Upper lobe of right lung (tissue), 1 donor: ENCODE data around the gene STRBP. TPM values are rescaled to one million over a fixed set of nuclear protein-coding genes. Genes with fewer than 3 reads are reported as not detected.
"Not testable (repeated sequence)": the region's sequence is repeated elsewhere in the genome, so short reads cannot be mapped to it uniquely, and the experiment has no call there.

Experiments used
- ATAC-seq: fragments of 200-7000 bp; cut with Tn5 transposase; one replicate; pipeline ENCODE4 v1.9.1; 2020; ENCODE audit warnings: mild to moderate bottlenecking, moderate library complexity
- DNase-seq: peaks from one replicate; pipeline ENCODE4 v3.0.0-alpha.2; 2020
- H3K27ac ChIP-seq: fragments of 200-600 bp; one replicate; pipeline ENCODE4 v1.8.0; 2022
- H3K27me3 ChIP-seq: fragments of 200-600 bp; one replicate; pipeline ENCODE4 v1.8.0; 2022; ENCODE audit warnings: mild to moderate bottlenecking
- H3K36me3 ChIP-seq: fragments of 200-600 bp; one replicate; pipeline ENCODE4 v1.8.0; 2022
- H3K4me1 ChIP-seq: fragments of 200-600 bp; one replicate; pipeline ENCODE4 v1.8.0; 2022
- H3K4me3 ChIP-seq: fragments of 200-600 bp; one replicate; pipeline ENCODE4 v1.8.0; 2022; ENCODE audit warnings: mild to moderate bottlenecking
- H3K9me3 ChIP-seq: fragments of 200-600 bp; one replicate; pipeline ENCODE4 v1.8.0; 2022
- intact Hi-C: fragments of 100-400 bp; cut with DNase I; formaldehyde crosslinking; loops from one replicate; pipeline ENCODE4 v1.11.0; 2022
- total RNA-seq: library from RNA; stranded (reverse); fragmentation: NEBNext Ultra II Directional; extraction: Animal tissue kit (Norgen Biotek cat#: 25700); gene quantifications from one replicate; pipeline ENCODE4 v1.2.1, GENCODE V29; 2021
- TF ChIP-seq, protein P1 (sequence below): fragments of 200-600 bp; IDR thresholded peaks from one replicate; pipeline ENCODE4 v1.8.0; 2022; ENCODE audit warnings: antibody characterized with exemption
- donor health status: DM: no; HTN: yes; CAD: no; lungs with severe emphysema.

STRBP gene
- total RNA-seq, 1 donor from 2014 or later = 24.7 TPM

DNA sequence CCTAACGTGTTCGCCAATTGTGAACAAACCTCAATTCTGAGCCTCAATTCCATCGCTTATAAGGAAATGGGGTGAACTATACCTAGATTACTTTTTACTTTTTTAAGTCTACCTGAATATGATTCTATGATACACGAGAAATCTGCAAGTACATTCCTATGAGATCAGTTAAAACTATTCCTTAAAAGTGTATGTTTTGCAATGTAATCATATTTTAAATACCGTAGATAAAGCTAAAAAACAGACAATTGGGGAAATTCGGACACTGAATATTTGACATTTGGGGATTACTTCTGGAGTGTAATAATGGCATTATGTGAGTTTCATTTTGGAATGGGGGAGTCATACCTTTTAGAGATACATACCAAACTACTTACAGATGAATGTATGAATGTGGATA is 62.3 kb downstream of the STRBP start:
- TF ChIP-seq, protein P1, sequence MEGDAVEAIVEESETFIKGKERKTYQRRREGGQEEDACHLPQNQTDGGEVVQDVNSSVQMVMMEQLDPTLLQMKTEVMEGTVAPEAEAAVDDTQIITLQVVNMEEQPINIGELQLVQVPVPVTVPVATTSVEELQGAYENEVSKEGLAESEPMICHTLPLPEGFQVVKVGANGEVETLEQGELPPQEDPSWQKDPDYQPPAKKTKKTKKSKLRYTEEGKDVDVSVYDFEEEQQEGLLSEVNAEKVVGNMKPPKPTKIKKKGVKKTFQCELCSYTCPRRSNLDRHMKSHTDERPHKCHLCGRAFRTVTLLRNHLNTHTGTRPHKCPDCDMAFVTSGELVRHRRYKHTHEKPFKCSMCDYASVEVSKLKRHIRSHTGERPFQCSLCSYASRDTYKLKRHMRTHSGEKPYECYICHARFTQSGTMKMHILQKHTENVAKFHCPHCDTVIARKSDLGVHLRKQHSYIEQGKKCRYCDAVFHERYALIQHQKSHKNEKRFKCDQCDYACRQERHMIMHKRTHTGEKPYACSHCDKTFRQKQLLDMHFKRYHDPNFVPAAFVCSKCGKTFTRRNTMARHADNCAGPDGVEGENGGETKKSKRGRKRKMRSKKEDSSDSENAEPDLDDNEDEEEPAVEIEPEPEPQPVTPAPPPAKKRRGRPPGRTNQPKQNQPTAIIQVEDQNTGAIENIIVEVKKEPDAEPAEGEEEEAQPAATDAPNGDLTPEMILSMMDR = no peak
- Histone ChIP-seq H3K4me1 (no peaks in the 10 kb centered on the region), H3K4me3 (no peak overlapping the region), H3K9me3 (no peaks in the 10 kb centered on the region), H3K36me3 (no peaks in the 10 kb centered on the region), H3K27me3 (no peaks in the 10 kb centered on the region), H3K27ac (no peak overlapping the region)
- ATAC-seq = no peak
- no peak for DNase-seq
- intact Hi-C loops = no loop called here

DNA sequence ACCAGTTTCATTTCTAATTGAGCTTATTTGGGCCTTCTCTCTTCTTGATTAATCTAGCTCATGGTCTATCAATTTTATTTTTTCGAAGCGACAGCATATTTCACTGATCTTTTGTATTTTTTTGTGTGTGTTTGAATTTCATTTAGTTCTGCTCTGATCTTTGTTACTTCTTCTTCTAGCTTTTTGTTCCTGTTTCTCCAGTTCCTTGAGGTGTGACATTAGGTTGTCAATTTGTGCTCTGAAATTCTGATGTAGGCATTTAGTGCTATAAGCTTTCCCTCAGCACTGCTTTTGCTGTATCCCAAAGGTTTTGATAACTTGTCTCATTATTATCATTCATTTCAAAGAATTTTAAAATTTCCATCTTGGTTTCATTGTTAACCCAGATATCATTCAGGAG is 67.3 kb downstream of the STRBP start:
- ATAC-seq = no peak
- Histone ChIP-seq H3K27ac (no peak overlapping the region), H3K4me3 (no peak overlapping the region), H3K9me3 (no peaks in the 10 kb centered on the region), H3K36me3 (no peaks in the 10 kb centered on the region), H3K4me1 (no peaks in the 10 kb centered on the region), H3K27me3 (no peaks in the 10 kb centered on the region)
- no peak for DNase-seq
- TF ChIP-seq, protein P1 = no peak
- intact Hi-C loops = no loop called here

DNA sequence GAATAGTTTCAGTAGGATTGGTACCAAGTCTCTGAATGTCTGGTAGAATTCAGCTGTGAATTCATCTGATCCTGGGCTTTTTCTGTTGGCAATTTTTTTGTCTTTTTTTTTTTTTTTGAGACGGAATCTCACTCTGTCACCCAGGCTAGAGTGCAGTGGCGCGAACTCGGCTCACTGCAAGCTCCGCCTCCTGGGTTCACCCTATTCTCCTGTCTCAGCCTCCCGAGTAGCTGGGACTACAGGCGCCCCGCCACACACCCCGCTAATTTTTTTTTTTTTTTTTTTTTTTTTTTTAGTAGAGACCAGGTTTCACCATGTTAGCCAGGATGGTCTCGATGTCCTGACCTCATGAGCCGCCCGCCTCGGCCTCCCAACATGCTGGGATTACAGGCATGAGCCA is 67.9 kb downstream of the STRBP start:
- H3K4me3 ChIP-seq, ATAC-seq, H3K4me1 ChIP-seq, H3K27ac ChIP-seq, intact Hi-C loops, DNase-seq, H3K9me3 ChIP-seq, H3K36me3 ChIP-seq, H3K27me3 ChIP-seq: not testable (repeated sequence)

DNA sequence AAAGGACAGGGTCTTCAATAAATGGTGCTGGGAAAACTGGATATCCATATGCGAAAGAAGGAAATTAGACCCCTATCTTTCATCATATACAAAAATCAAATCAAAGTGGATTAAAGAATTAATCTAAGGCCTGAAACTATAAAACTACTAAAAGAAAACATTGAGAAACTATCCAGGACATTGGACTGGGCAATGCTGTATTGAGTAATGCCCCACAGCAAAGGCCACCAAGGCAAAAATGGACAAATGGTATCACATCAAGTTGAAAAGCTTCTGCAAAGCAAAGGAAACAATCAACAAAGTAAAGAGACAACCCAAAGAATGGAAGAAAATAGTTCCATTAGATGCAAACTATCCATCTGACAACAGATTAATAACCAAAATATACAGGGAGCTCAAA is 72.3 kb downstream of the STRBP start:
- H3K9me3 ChIP-seq = no peaks in the 10 kb centered on the region

DNA sequence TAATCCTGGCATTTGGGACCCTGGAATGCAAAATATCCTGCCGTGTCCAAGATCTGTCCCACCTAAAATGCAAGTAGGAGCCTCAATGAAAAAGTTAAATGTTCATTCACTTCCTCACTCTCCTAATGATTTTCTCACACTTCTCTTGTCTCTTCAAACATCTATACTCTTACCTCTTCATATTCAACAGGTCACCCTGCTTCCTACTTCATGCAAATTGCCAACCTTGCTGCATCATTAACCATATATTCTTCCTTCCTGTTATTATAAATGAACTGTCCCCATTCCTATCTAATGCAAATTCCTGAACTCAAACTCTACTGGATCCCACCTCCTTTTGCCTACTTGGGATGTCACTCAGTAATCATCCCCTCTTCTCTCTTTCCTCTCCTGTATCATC is 74.4 kb downstream of the STRBP start:
- Histone ChIP-seq H3K36me3 (no peaks in the 10 kb centered on the region), H3K4me3 (no peak overlapping the region), H3K9me3 (no peaks in the 10 kb centered on the region), H3K27me3 (no peaks in the 10 kb centered on the region), H3K27ac (no peak overlapping the region), H3K4me1 (no peaks in the 10 kb centered on the region)
- TF ChIP-seq, protein P1 = no peak
- DNase-seq (no peak), ATAC-seq (no peak)
- intact Hi-C loops = no loop called here

More for the DNA sequence above, 72.3 kb downstream of the STRBP start:
- H3K27me3 ChIP-seq = no peaks in the 10 kb centered on the region
- no peak for DNase-seq
- no peak for ATAC-seq
- no peaks in the 10 kb centered on the region for H3K4me1 ChIP-seq
- TF ChIP-seq, protein P1 = no peak
- no peak overlapping the region for H3K27ac ChIP-seq
- H3K4me3 ChIP-seq = no peak overlapping the region
- no peaks in the 10 kb centered on the region for H3K36me3 ChIP-seq
- intact Hi-C loops = no loop called here

DNA sequence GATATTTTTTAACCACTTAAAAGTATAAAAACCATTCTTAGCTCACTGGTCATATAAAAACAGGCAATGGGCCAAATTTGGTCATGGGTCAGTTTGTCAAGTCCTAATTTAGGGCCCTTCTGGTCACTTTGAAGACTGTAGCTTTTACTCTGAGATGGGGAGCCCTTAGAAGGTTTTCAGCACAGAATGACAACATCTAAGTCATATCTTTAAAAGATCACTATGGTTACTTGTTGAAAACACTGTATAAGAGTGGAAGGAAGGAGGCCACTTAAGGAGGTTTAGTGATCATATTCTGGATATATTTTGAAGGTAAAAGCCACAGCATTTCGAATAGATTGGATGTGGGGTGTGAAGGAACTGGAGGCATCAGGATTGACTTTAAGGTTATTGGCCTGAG is 76.7 kb downstream of the STRBP start:
- ATAC-seq (no peak), DNase-seq (no peak)
- no peak overlapping the region for H3K27ac ChIP-seq
- H3K36me3 ChIP-seq = no peaks in the 10 kb centered on the region
- TF ChIP-seq, protein P1 = no peak
- H3K4me1 ChIP-seq = no peaks in the 10 kb centered on the region
- intact Hi-C loops = no loop called here
- no peaks in the 10 kb centered on the region for H3K9me3 ChIP-seq
- H3K27me3 ChIP-seq = no peaks in the 10 kb centered on the region
- no peak overlapping the region for H3K4me3 ChIP-seq
